Stimulated activated CD4-positive, alpha-beta T cell treated with anti-CD3 and anti-CD28 coated beads, TNF-alpha, amount 100 ng/mL, for 4 hours (primary cell): ENCODE measurements around the gene FBH1.
"Not testable (repeated sequence)": the region's sequence is repeated elsewhere in the genome, so short reads cannot be mapped to it uniquely, and the experiment has no call there.

Experiments used
- DNase-seq, 3 experiments: peaks; one replicate each; pipeline ENCODE4 v3.0.0-alpha.2; 2020; ENCODE audit warnings: low read depth in 3 of 3

The FBH1 gene

DNA sequence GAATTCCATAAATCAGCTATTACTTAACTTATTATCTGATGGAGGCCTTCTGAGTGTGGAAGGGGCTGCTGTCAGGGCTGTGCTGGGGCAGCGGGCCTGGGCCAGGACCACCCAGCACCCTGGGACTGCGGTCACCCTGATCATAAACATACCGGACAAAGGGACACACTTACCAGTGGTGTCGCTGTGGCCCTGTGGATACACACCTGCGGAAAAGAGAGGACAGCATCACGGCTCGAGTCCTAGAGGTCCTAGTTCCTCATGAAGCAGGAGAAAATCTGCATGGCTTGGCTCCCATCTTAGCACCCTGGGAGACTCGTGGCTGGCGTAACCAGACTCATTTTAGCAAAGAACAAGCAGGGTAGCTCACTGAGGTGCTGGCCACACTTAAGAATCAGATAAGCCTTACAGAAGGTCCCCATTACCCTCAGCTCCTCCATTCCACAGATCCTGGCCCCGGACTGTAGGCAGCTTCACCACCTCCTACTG, 69.6 kb downstream of the FBH1 start:
- DNase-seq, result no peak

DNA sequence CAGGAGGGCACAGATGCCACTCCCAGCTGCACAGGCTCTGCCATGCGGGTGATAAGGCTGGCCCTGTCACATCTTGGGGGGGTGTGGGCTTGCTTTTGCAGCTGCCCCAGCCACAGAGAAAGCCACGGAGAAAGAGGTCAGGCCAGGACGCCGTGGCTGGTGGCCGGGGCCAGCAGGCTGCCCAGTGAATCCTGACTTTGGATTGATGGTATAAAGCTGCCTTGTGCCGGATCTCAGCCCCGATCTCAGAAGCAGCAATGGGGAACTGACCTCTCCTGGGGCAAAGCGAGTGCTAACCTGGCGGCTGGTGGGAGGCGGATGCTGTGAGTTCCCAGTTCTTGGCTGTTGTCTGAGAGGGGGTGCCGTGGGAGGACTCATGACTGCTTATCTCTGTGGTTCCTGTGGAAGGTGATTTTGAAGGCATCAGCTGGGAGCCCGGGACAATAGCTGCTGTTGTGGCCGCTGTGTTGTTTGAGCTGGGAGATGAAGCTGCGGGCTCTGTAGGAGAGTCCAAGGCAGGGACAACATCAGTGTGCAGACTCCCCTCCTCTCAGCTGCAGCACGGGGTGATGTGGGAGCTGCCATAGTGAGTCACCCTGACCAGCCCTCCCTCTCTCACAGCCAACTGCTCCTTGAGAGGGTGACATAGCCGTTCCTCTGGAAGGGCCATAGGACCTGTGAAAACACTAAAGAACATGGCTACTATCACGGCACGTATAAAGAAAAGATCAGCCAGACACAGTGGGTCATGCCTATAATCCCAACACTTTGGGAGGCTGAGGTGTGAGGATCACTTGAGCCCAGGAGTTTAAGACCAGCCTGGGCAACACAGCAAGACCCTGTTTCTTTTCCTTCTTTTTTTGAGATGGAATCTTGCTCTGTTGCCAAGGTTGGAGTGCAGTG, 70.3 kb downstream of the FBH1 start:
- no peak for DNase-seq

DNA sequence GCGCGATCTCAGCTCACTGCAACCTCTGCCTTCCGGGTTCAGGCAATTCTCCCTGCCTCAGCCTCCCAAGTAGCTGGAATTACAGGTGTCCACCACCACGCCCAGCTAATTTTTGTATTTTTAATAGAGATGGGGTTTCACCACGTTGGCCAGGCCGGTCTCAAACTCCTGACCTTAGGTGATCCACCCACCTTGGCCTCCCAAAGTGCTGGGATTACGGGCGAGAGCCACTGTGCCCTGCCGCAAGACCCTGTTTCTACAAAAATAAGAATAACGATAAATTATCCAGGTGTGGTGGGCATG, 70.9 kb downstream of the FBH1 start:
- DNase-seq, result not testable (repeated sequence)

DNA sequence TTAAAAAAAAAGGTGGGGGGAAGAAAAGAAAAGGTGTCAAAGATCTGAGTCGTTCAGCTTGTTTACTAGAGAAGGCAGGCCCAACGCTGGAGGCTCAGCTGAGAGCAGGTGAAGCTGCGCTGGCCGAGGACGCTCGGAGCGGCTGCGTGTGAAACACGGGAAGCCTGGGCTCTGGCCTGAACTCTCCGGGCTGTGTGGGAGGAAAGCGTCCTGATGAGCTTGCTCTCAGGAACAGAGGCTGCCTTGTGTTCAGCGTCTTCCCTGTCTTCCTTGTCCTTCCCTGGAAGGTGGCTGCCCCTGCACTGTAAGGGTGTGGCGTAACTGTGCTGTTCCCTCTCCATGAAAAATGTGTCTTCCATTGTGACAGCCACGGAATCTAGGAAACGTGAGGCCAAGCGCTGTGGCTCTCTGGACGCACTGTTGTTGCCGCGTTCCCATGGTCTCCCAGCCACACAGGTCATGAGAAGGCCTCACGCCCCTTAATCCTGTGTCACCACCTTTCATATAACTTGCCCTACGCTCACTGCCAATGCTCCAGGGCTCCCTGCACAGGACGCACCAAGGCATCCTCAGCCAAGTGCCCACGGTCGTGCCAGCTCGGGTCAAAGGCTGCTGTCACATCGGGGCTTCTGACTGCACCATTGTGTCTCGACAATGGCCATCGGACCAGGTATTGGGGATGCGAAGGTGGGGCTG, 71.5 kb downstream of the FBH1 start:
- no peak for DNase-seq

DNA sequence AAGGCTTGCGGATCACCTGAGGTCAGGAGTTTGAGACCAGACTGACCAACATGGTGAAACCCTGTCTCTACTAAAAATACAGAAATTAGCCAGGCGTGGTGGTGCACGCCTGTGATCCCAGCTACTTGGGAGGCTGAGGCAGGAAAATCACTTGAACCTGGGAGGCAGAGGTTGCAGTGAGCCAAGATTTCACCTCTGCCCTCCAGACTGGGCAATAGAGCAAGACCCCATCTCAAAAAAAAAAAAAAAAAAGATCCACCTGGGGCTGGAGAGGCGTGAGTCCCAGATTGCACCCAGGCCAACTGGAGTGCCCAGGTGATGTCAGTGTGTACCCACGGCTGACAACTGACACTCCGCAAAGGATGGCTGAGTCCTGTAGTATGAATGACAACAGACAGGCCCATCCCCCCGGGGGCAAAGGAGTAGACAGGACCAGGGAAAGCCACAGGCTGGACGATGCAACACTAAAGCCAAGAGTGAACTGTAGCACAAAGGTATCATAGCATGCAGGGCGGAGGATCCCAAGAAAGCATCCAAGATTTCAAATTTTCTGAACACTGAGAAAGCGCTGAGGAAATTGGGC, 72.4 kb downstream of the FBH1 start:
- not testable (repeated sequence) for DNase-seq

DNA sequence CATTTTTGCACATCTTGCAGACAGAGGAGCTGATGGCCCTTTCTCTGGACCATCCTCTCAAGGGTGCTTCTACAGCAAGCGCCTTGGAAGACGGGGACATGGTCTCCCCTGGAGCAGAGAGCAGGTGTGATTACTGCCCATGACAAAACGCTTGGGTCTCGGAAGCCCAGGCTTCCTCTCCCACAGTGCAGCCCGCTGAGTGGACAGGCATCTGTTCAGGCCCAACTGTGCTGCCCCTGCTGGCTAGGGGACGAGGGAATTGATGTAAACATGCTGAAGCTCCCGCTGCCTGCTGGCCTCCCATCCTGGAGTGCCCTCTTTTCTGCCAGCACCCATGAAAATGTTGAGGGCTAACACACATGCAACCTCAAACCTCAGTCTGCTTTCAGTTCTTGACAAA, 73.0 kb downstream of the FBH1 start:
- DNase-seq, result no peak

DNA sequence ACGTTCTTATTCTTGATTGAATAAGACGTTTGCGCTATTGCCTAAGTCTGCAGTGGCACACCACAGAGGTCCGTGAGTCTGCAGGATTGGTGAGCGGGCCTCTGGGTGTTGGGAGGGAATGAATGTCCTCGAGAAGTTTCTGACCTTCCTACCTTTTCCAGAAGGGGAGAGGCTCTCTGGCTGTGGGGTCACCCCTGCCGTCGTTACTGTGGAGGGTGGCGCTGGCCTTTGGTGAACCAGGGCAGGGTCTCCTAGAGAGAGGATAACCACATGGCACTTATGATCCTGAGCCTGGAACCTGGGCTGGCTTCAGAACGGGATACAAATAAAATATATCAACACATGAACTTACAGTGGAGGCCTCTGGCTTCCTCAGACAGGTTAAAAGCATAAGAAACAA, 73.5 kb downstream of the FBH1 start:
- no peak for DNase-seq

DNA sequence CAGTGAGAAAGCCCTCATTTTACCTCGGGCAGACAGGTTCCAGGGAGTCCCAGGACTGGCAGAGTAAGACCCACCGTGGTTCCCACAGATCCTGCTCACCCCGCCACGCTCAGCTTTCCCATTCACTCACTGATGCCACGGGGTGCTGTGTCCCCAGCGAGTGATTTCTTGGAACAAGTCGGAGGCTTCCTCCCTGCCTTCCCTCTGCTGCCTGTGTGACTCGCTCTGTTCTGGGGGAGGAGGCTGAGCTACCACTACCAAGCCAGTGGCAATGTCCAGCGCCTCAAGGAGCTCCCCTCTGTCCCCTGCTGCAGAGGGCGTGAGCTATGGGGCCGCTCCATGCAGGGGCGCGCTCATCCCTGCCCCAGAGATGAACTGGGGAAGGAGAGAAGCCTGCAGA, 74.7 kb downstream of the FBH1 start:
- DNase-seq, result no peak

DNA sequence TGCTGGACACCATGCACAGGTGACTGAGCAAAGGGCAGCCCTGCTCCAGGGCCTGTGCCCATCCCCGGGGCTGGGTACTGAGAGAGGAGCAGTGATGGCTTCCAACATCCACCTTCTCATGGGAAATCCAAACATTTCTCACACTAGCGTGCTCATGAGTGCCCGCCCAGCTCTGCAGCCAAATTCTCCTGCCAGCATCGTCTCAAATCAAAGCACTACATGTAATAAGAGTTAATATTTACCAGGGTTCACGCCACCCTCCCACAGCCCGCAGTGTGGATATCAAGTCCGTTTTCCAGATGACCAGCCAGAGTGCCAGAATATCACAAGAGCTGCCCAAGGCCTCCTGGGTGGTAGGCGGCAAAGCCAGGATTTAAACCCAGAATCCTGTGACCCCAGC, 75.2 kb downstream of the FBH1 start:
- DNase-seq, result no peak

DNA sequence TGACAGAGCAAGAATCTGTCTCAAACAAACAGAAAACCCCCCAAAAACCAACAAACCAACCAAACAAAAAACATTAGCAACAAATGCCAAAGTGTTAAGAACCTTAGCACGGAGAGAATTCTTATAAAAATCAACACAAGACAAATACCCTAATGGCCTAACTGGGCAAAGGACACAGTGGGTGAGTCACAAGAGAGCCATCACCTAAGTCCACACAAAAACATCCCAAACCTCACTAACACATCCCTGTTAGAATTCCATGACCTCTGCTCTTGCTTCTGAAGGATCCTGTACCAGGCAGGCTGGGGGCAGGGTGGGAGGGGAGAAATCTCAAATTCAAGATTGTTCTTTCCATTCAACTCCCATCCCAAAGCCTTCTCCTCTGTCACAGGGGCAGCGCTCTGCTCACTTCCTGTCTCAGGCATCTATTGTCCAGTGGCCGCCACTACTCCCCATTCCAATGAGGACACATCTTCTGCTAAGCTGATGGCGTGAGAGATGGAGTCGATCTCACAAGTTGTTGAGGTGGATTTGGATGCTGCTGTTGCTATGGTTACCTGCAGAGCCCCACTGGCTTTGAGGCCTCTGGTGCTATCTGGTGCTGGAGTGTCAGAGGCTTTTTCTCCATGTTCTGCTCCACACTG, 78.1 kb downstream of the FBH1 start:
- no peak for DNase-seq

DNA sequence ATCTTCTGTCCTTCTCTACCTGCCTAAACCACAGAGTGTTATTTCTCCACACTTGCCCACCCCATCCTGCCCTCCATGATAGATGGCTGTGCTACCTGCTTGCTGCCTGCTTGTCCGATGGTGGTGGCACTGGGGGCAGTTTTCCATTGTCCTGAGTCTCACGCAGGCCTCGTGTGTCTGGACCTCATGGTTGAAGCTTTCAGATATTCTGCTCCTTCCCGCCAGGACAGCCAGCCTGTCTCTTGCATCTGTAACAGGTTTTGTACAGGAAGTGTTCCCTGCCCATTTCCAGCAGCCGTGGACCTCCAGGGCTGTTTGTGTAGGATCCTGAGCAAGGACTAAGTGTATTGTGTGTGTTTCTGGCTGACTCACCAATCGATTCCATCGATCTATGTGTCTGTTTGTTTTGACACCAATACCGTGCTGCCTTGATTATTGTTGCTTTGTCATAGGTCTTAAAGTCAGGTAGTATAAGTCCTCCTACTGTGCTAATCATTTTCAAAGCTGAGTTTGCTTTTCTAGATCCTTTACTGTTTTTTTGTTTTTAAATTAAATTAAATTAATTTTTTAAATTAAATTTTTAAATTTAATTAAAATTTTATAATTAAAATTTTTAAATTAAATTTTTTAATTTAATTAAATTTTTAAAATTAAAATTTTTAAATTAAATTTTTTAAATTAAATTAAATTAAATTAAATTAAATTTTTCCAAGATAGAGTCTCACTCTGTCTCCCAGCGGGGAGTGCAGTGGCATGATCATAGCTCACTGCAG, 78.8 kb downstream of the FBH1 start:
- no peak for DNase-seq

DNA sequence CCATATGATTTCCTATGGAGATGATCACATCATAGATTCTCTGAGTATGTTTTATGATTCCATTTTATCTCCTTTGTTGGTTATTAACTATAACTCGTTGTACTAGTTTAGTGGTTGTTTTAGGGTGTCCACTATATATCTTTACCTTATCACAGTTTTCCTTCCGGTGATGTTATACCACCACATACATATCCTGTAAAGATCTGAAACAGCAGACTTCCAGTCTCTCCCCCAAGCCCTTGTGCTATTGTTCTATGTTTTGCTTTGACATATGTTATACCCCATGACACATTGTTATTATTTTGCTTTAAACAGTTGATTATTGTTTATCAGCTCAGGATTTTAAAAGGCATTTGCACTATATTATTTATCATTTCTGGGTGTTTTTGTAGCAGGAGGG, 80.0 kb downstream of the FBH1 start:
- no peak for DNase-seq

DNA sequence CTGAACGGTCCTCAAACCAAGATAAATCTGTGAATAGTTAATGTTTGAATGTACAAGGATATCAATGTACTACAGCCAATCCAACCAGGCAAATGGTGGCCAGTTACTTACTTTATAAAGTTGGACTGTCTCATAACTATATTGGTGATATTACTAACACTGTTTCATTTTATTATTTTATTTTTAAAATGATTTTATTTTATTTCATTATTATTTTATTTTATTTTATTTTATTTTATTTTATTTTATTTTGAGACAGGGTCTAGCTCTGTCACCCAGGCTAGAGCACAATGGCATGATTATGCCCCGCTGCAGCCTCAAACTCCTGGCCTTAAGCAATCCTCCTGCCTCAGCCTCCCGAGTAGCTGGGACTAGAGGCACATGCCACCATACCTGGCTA, 80.5 kb downstream of the FBH1 start:
- no peak for DNase-seq

DNA sequence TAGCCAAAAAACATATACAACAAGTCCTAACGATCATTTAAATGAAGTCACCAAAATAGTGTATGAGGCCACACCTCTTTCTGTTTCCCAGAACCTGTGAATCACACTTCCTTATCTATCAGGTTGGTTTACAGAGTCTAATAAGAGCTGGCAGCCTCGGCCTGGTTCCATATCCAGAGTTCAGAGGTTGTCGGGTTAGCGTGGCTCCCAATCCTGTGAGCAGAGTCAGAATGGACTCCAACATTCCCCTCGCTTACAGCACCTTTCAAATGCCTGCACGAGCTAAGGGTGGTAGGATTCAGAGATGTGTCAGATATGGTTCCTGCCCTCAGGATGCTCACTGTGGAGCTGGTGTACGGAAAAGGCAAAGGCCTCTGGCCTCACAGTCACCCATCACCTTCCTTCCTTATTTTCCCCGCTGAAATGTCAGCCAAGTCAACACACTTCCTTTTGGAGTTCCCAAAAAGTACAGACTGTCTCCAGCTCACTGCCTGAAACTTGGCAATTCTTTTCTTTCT, 81.3 kb downstream of the FBH1 start:
- no peak for DNase-seq

DNA sequence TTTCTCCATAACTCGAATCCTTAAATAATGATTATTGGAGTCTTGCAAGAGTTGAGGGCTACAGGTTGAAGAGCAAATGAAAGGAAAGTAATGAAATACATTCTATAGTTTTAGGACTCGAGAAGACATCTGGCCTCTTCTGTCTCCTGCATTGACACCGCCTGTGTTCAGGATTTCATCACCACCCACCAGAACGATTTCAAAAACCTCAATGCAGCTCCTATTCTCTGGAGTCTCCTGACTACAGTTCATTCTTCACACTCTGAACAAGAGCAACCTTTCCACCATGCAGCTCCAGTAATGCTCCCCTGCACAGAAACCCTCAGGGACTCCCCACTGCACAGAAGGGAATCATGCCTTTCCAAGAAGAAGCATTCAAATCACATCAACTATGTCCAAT, 81.8 kb downstream of the FBH1 start:
- no peak for DNase-seq

DNA sequence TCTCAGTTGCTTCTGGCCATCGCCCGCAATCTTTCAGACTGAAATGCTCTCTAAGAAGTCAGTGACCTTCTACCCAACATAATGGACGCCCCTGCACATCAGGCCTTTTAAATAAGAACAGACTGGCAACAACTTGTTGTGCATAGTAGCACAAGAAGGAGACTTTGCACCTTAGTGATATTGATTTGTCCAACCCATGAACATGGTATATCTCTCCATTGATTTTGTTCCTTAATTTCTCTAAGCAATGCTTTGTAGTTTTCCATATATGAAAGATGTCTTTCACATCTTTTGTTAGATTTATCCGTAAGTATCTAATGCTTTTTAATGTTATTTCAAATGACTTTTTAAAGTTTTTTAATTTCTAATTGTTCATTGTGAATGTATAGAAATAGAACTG, 83.0 kb downstream of the FBH1 start:
- no peak for DNase-seq

DNA sequence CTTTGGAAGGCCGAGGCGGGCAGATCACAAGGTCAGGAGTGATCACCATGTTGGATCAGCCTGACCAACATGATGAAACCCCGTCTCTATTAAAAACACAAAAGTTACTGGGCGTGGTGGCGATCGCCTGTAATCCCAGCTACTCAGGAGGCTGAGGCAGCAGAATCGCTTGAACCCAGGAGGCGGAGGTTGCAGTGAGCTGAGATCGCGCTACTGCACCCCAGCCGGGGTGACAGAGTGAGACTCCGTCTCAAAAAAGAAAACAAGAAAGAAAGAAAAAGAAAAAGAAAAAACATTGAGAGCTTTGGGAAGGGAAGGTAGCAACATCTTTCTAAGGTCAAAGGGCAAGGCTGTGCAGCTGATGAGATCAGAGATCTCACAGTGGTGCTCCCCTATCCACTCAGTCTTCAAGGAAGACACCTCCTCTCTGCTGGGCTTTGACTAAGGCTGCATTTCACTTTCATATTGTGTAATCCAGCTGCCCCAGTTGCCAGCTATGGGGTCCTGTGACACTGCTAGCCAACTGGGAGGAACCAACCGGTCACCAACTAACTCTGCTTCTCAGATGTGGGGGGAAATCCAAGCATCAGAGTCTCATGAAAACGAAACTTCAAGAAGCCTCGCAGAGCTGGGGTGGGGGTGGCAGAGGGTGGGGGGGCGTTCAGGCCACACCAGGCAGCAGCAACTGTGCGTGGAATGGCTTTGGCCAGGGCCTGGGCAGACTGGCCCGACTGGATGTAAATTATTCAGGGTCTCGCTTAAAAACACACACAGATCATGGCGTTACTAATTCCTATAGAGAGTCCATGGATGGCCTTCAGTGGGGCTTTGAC, 85.8 kb downstream of the FBH1 start:
- peak; percentile 23 to 37 (median 29) for DNase-seq

DNA sequence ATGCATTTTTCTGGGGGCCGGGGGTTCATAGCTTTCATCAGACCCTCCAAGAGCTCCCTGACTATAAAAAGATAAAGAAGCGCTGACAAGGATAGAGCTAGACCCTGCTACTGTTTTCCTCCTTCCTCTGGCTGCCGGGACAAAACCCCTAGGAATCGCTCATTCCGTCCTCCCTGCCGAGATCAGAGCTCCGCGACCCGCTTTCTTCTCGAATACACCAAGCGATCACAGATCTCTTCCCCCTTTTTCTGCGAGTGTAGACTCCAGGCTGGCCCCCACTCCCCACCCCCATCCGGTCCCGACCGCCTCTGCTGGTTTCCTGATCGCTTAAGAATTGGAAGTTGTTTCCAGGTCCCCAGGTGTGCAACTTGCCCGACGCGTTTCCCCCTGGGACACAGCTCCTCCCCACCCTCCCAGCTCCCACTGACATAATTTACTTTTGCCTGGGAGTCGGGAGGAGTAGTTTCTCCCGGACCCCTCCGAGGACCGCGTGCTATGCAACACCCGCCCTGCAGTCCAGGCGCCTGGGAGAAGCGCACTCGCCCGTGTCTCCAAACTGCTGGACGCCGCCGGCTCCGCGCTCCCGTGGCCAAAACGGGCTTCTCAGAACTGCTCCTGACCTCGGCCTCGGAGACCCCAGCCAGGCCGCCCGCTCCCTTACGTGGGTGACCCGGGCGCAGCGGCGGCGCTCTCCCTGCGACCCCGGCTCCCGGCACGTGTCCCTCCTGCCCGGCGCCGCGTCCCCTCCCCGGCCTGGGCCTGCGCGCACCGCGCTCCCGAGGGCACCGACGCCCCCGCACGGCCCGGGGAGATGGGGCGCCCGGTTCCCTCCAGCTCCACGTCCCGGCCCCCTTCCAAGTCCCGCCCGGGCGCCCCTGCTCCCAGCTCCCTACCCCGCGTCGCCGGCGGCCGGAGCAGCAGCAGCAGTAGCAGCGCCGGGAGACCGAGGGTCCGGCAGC, 86.7 kb downstream of the FBH1 start:
- DNase-seq, result peak; percentile 11 to 29 (median 15)
